Upper lobe of left lung (tissue), 6 donors: ENCODE measurements around the gene ZC2HC1C. TPM values are rescaled to one million over a fixed set of nuclear protein-coding genes. Genes with fewer than 3 reads are reported as not detected.
"Not testable (repeated sequence)": the region's sequence is repeated elsewhere in the genome, so short reads cannot be mapped to it uniquely, and the experiment has no call there.

Experiments used
- ATAC-seq, 2 donors: fragments of 200-7000 bp; cut with Tn5 transposase; one replicate each; pipeline ENCODE4 v1.9.1; 2022; ENCODE audit warnings: mild to moderate bottlenecking in 2 of 2, moderate library complexity in 2 of 2; ENCODE audit not compliant: low FRiP score in 2 of 2
- DNase-seq, 2 donors: peaks; one replicate each; pipeline ENCODE4 v3.0.0-alpha.2; 2019 to 2020
- H3K27ac ChIP-seq, 4 donors: fragments of 200-600 bp; sonication (generic); one replicate each; pipeline ENCODE4 v1.5.1; 2016 to 2019
- H3K27me3 ChIP-seq, 4 donors: fragments of 200-600 bp; sonication (generic); one replicate each; pipeline ENCODE4 v1.5.1; 2017 to 2019
- H3K36me3 ChIP-seq, 4 donors: fragments of 200-600 bp; sonication (generic); one replicate each; pipeline ENCODE4 v1.5.1; 2016 to 2019
- H3K4me1 ChIP-seq, 4 donors: fragments of 200-600 bp; sonication (generic); one replicate each; pipeline ENCODE4 v1.5.1; 2018 to 2019
- H3K4me3 ChIP-seq, 4 donors: fragments of 200-600 bp; sonication (generic); one replicate each; pipeline ENCODE4 v1.5.1; 2017 to 2019; ENCODE audit warnings: mild to moderate bottlenecking in 2 of 4, moderate library complexity in 1 of 4
- H3K9me3 ChIP-seq, 4 donors: fragments of 200-600 bp; sonication (generic); one replicate each; pipeline ENCODE4 v1.5.1; 2018 to 2019
- CTCF ChIP-seq, 6 experiments: fragments of 450-650 bp in 4 of 6; fragments of 200-600 bp in 2 of 6; sonication (generic) in 2 of 6; IDR thresholded peaks; one replicate each; pipeline ENCODE4 v1.5.1; 2016 to 2019; ENCODE audit warnings: antibody characterized with exemption in 6 of 6
- EP300 ChIP-seq, 4 donors: sonication (generic); formaldehyde crosslinking; IDR thresholded peaks; one replicate each; pipeline ENCODE4 v1.5.1; 2017; ENCODE audit warnings: antibody characterized with exemption in 4 of 4, control low read depth in 2 of 4
- POLR2A ChIP-seq, 4 donors: fragments of 450-650 bp; IDR thresholded peaks; one replicate each; pipeline ENCODE4 v1.5.1; 2016 to 2017; ENCODE audit warnings: antibody characterized with exemption in 4 of 4, mild to moderate bottlenecking in 2 of 4
- POLR2AphosphoS5 ChIP-seq, 2 donors: sonication (generic); formaldehyde crosslinking; IDR thresholded peaks; one replicate each; pipeline ENCODE4 v1.5.1; 2017; ENCODE audit warnings: antibody characterized with exemption in 2 of 2
- WGBS, 2 donors: methylation state at CpG; one replicate each; pipeline ENCODE4 v1.1.5; 2017 to 2018; 5-methylcytosine and 5-hydroxymethylcytosine counted together
- total RNA-seq, 6 donors: library from RNA; depleted of rRNA in 4 of 6; stranded (reverse); fragments of >200 nt in 4 of 6; gene quantifications; one replicate each; pipeline versions ENCODE4 v1.1.0 to v1.2.1, GENCODE V29; 2016 to 2021
- donor health status: DM: no; HTN: no; CAD: no; lungs with moderate emphysema.
- donor health status: DM: no; HTN: yes; CAD: no; lungs with severe emphysema.

ZC2HC1C gene
- total RNA-seq, 6 donors from 2014 or later = 3.2 to 21.0 (median 9.7) TPM

DNA sequence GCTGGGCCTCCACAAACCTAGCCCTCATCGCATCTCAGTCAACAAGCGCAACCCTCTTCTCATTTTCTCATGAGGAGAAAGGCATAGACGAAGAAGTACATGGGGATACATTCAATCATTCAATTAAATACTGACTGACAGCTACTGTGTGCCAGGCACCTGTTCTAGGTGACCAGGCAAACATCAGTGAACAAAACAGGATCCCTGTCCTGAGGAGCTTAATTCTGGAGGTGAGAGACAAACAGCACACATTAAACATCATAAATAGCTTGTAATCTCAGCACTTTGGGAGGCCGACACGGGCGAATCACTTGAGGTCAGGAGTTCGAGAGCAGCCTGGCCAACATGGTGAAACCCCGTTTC is 5.3 kb upstream of the ZC2HC1C start:
- Histone ChIP-seq H3K9me3 (no peaks in the 10 kb centered on the region), H3K27me3 (no peaks in the 10 kb centered on the region), H3K4me1 (peaks cover 18 to 38% (median 23%) of the 10 kb centered on the region in 4 donors), H3K27ac (peak overlapping the region; percentile 76 to 87 (median 82)), H3K36me3 (no peaks in the 10 kb centered on the region), H3K4me3 (peak overlapping the region in 3 of 4 donors; percentile 92)
- TF ChIP-seq POLR2A (IDR thresholded peaks at IDR 0.05) = no peak
- TF ChIP-seq EP300 (IDR thresholded peaks at IDR 0.05) = no peak
- no peak for TF ChIP-seq POLR2AphosphoS5 (IDR thresholded peaks at IDR 0.05)
- TF ChIP-seq CTCF (IDR thresholded peaks at IDR 0.05) = no peak
- ATAC-seq = no peak
- DNase-seq = no peak
- 56 to 92% methylated on average over 5 to 8 of the region's 8 CpGs for WGBS, 2 donors

DNA sequence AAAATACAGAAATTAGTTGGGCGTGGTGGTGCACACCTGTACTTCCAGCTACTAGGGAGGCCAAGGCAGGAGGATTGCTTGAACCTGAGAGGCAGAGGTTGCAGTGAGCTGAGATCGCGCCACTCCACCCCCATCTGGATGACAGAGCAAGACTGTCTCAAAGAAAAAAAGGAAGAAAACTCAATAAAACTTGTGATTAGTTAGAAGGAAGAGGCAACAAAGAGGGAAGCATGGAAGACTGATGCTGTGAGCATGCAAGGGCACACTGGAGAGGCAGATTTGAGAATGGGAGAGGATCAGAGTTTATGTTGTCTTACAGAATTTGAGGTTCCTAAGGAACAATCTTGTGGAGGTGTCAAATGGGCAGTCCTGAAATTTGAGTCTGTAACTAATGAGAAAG is 2.8 kb upstream of the ZC2HC1C start:
- peaks cover 26 to 52% (median 33%) of the 10 kb centered on the region in 4 donors for H3K4me1 ChIP-seq
- WGBS, 2 donors = 92 to 95% methylated on average over 3 of the region's 3 CpGs

DNA sequence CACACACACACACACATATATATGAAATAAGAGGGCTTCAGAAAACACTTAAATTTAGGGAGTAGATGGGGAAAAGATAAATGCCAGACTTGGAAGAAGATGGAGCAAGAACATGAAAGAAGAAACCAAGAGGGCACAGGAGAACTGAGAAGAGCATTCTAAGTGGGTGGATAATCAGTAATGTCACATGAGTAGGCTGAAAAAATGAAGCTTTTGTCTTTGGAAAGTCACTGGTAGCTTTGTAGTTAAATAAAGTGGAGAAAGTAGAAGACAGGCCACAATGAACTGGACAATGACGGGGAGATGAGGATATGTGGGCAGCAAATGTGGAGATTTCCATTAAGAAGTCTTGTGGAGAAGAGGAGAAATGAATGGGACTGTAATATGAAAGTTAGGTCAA is 2.2 kb upstream of the ZC2HC1C start:
- H3K27ac ChIP-seq = peak overlapping the region in 1 of 4 donors; percentile 89
- no peaks in the 10 kb centered on the region for H3K27me3 ChIP-seq
- H3K4me3 ChIP-seq = no peak overlapping the region
- DNase-seq (no peak), ATAC-seq (no peak)
- TF ChIP-seq POLR2A (IDR thresholded peaks at IDR 0.05) = no peak
- no peak for TF ChIP-seq POLR2AphosphoS5 (IDR thresholded peaks at IDR 0.05)
- no peak for TF ChIP-seq CTCF (IDR thresholded peaks at IDR 0.05)
- no peak for TF ChIP-seq EP300 (IDR thresholded peaks at IDR 0.05)
- no peaks in the 10 kb centered on the region for H3K9me3 ChIP-seq
- no peaks in the 10 kb centered on the region for H3K36me3 ChIP-seq
- 88 to 93% methylated on average over 1 of the region's 1 CpG for WGBS, 2 donors
- H3K4me1 ChIP-seq = peaks cover 26 to 52% (median 33%) of the 10 kb centered on the region in 4 donors

More for the DNA sequence above, 2.8 kb upstream of the ZC2HC1C start:
- Histone ChIP-seq H3K4me3 (no peak overlapping the region), H3K9me3 (no peaks in the 10 kb centered on the region), H3K36me3 (no peaks in the 10 kb centered on the region), H3K27me3 (no peaks in the 10 kb centered on the region), H3K27ac (no peak overlapping the region)
- TF ChIP-seq POLR2A (IDR thresholded peaks at IDR 0.05) (peak in 1 of 4 donors; percentile 18), POLR2AphosphoS5 (IDR thresholded peaks at IDR 0.05) (no peak)
- no peak for ATAC-seq
- DNase-seq = no peak

DNA sequence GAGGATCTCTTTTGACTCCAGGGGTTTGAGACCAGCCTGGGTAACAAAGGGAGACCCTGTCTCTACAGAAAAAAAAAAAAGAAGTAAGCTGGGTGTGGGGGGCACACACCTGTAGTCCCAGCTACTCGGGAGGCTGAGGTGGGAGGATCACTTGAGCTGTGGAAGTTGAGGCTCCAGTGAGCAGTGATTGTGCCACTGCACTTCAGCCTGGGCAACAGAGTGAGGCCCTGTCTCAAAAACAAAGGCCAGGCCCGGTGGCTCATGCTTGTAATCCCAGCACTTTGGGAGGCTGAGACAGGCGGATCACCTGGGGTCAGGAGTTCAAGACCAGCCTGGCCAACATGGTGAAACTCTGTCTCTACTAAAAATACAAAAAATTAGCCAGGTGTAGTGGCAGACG is 1.7 kb upstream of the ZC2HC1C start:
- H3K27me3 ChIP-seq, DNase-seq, H3K36me3 ChIP-seq, H3K9me3 ChIP-seq, ATAC-seq: not testable (repeated sequence)
- H3K4me1 ChIP-seq = peaks cover 26 to 48% (median 32%) of the 10 kb centered on the region in 4 donors
- H3K27ac ChIP-seq = peak overlapping the region; percentile 83 to 90 (median 90)
- peak overlapping the region in 3 of 4 donors; percentile 50 to 58 (median 50) for H3K4me3 ChIP-seq
- 83 to 90% methylated on average over 4 of the region's 4 CpGs for WGBS, 2 donors

GRCh38 chr14:75068294-75069120 is 934 bp upstream of the ZC2HC1C start:
- peak overlapping the region; percentile 35 to 58 (median 50) for H3K4me3 ChIP-seq
- no peaks in the 10 kb centered on the region for H3K27me3 ChIP-seq
- TF ChIP-seq POLR2A (IDR thresholded peaks at IDR 0.05) = no peak
- TF ChIP-seq CTCF (IDR thresholded peaks at IDR 0.05) = no peak
- TF ChIP-seq POLR2AphosphoS5 (IDR thresholded peaks at IDR 0.05) = no peak
- TF ChIP-seq EP300 (IDR thresholded peaks at IDR 0.05) = no peak
- no peaks in the 10 kb centered on the region for H3K36me3 ChIP-seq
- WGBS, 2 donors = 22 to 24% methylated on average over 15 of the region's 15 CpGs
- H3K27ac ChIP-seq = peak overlapping the region; percentile 83 to 90 (median 90)
- ATAC-seq (peak in 1 of 2 donors; percentile 47), DNase-seq (no peak)
- peaks cover 20 to 41% (median 25%) of the 10 kb centered on the region in 4 donors for H3K4me1 ChIP-seq
- no peaks in the 10 kb centered on the region for H3K9me3 ChIP-seq
